Activated naive CD4-positive, alpha-beta T cell treated with anti-CD3 and anti-CD28 coated beads, Interleukin-2, amount 50 U/mL, for 72 hours (primary cell): ENCODE measurements around the gene HINFP. TPM values are rescaled to one million over a fixed set of nuclear protein-coding genes. Genes with fewer than 3 reads are reported as not detected.
"Not testable (repeated sequence)": the region's sequence is repeated elsewhere in the genome, so short reads cannot be mapped to it uniquely, and the experiment has no call there.

ENCODE experiments used
- ATAC-seq, 2 donors: fragments of 150-1000 bp; cut with Tn5 transposase; 2 replicates each; pipeline ENCODE4 v1.10.0; 2021; ENCODE audit warnings: mild to moderate bottlenecking in 2 of 2, moderate library complexity in 2 of 2
- DNase-seq, 2 donors: peaks; one replicate each; pipeline ENCODE4 v3.0.0; 2021 to 2022; ENCODE audit warnings: low spot score in 2 of 2
- H3K27ac Mint-ChIP-seq, 2 donors: one replicate each; pipeline ENCODE4 v1.8.0; 2022; ENCODE audit warnings: mild to moderate bottlenecking in 2 of 2, mixed read lengths in 2 of 2
- H3K36me3 Mint-ChIP-seq, 2 donors: one replicate each; pipeline ENCODE4 v1.8.0; 2022; ENCODE audit warnings: mixed read lengths in 2 of 2
- H3K9me3 Mint-ChIP-seq, 2 donors: one replicate each; pipeline ENCODE4 v1.8.0; 2022; ENCODE audit warnings: mixed read lengths in 2 of 2
- total RNA-seq, 2 donors: library from RNA; stranded (reverse); gene quantifications; one replicate each; pipeline ENCODE4 v1.2.3, GENCODE V29; 2022

The HINFP gene
- total RNA-seq, 2 donors from 2014 or later: 38.0 to 53.3 TPM

DNA sequence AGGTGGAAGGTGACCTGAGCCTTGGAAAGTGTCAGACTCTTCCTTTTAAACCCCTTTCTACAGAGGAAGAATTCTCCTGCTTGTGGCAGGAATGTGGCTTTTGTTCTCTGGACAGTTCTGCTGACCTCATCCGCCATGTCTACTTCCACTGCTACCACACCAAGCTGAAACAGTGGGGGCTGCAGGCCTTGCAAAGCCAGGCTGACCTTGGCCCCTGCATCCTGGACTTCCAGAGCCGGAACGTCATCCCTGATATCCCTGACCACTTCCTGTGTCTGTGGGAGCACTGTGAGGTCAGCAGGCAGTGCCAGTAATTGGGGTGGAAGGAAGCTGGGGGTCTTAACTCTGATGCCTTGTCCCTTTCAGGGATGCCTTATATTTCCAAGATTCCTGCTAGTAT lies 9.3 kb downstream of the HINFP start:
- Mint-ChIP-seq H3K27ac (peak overlapping the region; percentile 5 to 72), H3K36me3 (peaks cover 8 to 22% of the 10 kb centered on the region in 2 donors), H3K9me3 (no peaks in the 10 kb centered on the region)
- no peak for ATAC-seq
- no peak for DNase-seq

- DNase-seq (no peak), ATAC-seq (peak in 1 of 2 donors; percentile 44)
- Mint-ChIP-seq H3K27ac (no peak overlapping the region), H3K36me3 (peaks cover 8 to 19% of the 10 kb centered on the region in 2 donors), H3K9me3 (no peaks in the 10 kb centered on the region)
These were observed 13.1 kb downstream of the HINFP start for GRCh38 chr11:119134389-119134978.

DNA sequence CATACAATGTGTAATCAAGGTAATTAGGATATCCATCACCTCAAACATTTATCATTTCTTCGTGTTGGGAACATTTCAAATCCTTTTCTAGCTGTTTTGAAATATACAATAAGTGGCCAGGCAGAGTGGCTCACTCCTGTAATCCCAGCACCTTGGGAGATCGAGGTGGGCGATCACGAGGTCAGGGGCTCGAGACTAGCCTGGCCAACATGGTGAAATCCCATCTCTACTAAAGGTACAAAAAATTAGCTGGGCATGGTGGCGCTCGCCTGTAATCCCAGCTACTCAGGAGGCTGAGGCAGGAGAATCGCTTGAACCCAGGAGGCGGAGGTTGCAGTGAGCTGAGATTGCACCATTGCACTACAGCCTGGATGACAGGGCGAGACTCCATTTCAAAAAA lies 17.9 kb downstream of the HINFP start:
- H3K36me3 Mint-ChIP-seq, ATAC-seq, H3K9me3 Mint-ChIP-seq, H3K27ac Mint-ChIP-seq, DNase-seq: not testable (repeated sequence)

DNA sequence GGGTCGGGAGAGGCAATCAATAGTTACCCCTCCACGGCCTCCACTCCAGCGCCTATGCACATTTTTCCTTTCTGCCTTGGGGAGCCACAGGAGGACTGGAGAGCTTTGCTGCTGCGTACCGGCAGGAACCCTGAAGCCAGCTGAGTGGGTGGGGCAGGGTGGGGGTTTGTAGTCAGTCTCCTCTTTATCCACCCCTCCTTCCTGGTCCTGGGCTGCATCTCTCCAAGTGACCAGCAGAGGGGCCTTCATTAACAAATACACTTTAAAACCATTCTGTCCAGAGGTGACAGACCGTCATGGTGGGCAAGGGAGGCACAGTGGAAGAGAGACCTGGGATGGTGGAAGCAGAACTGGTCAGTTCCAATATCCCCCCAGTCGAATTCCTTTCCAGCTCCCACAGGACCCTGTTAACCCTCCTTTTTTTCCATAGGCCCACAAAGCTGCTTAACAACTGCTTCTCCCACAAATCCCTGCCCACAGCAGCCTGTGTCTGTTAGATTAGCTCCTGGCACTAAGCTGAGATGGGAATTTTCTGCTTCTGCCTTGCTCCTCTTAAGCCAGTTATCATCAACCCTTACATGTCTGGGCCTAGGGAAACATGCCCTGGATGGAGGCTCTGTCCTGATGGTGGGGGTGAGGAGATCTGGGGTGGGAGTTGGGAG lies 23.6 kb downstream of the HINFP start:
- DNase-seq: no peak
- ATAC-seq: peak; percentile 36 to 66
- Mint-ChIP-seq H3K9me3 (no peaks in the 10 kb centered on the region), H3K36me3 (no peaks in the 10 kb centered on the region), H3K27ac (no peak overlapping the region)

DNA sequence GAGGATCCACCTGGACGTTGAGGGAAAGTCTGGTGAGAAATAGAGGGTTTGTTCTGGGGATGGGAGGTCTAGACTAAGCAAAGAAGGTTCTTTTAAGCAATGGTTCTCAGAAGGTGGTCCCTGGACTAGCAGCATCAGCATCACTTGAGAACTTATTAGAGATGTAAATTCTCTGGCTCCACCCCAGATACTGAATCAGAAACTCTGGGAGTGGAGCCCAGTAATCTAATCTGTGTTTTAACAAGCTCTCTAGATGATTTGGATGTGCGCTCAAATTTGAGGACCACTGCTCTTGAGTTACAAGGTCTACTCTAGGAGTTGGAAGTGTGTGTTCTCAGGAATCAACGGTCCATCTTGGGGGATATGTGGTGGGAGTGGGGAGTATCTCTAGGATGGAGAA lies 24.2 kb downstream of the HINFP start:
- no peak for ATAC-seq
- no peak overlapping the region for H3K27ac Mint-ChIP-seq
- no peaks in the 10 kb centered on the region for H3K9me3 Mint-ChIP-seq
- H3K36me3 Mint-ChIP-seq: no peaks in the 10 kb centered on the region
- DNase-seq: no peak

- H3K27ac Mint-ChIP-seq: no peak overlapping the region
- ATAC-seq: no peak
- no peak for DNase-seq
- no peaks in the 10 kb centered on the region for H3K9me3 Mint-ChIP-seq
- H3K36me3 Mint-ChIP-seq: no peaks in the 10 kb centered on the region
These were observed 26.4 kb downstream of the HINFP start for GRCh38 chr11:119147604-119148333.

DNA sequence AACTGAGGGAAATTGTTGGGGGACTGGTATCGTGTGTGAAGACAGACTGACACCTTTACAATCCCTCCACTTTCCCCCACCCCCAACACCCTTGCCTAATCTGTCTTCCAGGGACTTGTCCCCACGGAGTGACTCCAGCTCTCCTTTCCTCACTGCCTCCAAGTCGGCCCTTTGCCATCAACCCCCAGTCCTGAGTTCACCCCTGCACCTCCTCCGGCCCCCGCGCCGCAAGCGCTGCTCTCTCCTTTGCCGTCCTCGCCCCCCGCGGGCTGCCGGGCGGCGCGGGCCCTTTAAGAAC lies 27.3 kb downstream of the HINFP start:
- no peak overlapping the region for H3K27ac Mint-ChIP-seq
- no peaks in the 10 kb centered on the region for H3K9me3 Mint-ChIP-seq
- ATAC-seq (no peak), DNase-seq (no peak)
- no peaks in the 10 kb centered on the region for H3K36me3 Mint-ChIP-seq

- H3K27ac Mint-ChIP-seq: no peak within 1 kb of the TSS
- no peaks in the 10 kb centered on the region for H3K36me3 Mint-ChIP-seq
- ATAC-seq (peak; percentile 53 to 75), DNase-seq (peak in 1 of 2 donors; percentile 38)
- no peaks in the 10 kb centered on the region for H3K9me3 Mint-ChIP-seq
These were observed 27.8 kb downstream of the HINFP start, which contains the start of gene ABCG4 for GRCh38 chr11:119149018-119149785. Gene ABCG4, plus strand, starts transcription at chr11:119149052. Its CDS starts 914 bp downstream, at chr11:119149966.

DNA sequence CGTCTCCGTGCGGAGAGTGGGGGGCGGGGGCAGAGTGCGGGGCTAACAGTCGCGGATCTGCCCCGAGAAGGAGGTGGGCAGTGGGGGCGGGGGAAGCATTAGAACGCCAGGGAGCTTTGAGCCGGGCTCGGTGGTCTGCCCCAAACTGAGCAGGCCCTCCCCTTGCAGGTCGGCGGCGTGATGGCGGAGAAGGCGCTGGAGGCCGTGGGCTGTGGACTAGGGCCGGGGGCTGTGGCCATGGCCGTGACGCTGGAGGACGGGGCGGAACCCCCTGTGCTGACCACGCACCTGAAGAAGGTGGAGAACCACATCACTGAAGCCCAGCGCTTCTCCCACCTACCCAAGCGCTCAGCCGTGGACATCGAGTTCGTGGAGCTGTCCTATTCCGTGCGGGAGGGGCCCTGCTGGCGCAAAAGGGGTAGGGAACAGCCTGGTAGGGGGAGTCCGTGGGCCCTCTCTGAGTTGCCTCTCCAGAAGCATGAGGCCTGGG lies 28.5 kb downstream of the HINFP start:
- no peaks in the 10 kb centered on the region for H3K36me3 Mint-ChIP-seq
- no peak for ATAC-seq
- H3K9me3 Mint-ChIP-seq: no peaks in the 10 kb centered on the region
- no peak for DNase-seq
- no peak overlapping the region for H3K27ac Mint-ChIP-seq

GRCh38 chr11:119152043-119152442 lies 30.7 kb downstream of the HINFP start:
- Mint-ChIP-seq H3K9me3 (no peaks in the 10 kb centered on the region), H3K36me3 (no peaks in the 10 kb centered on the region), H3K27ac (no peak overlapping the region)

GRCh38 chr11:119152604-119153003 lies 31.2 kb downstream of the HINFP start:
- ATAC-seq (no peak), DNase-seq (no peak)
- H3K9me3 Mint-ChIP-seq: no peaks in the 10 kb centered on the region
- H3K36me3 Mint-ChIP-seq: no peaks in the 10 kb centered on the region
- no peak overlapping the region for H3K27ac Mint-ChIP-seq

More at GRCh38 chr11:119152043-119152442, 30.7 kb downstream of the HINFP start:
- ATAC-seq (no peak), DNase-seq (no peak)

- ATAC-seq (no peak), DNase-seq (no peak)
- H3K36me3 Mint-ChIP-seq: no peaks in the 10 kb centered on the region
These were observed 31.9 kb downstream of the HINFP start for GRCh38 chr11:119153049-119153818.

GRCh38 chr11:119154178-119154577 lies 32.8 kb downstream of the HINFP start:
- Mint-ChIP-seq H3K27ac (no peak overlapping the region), H3K36me3 (no peaks in the 10 kb centered on the region), H3K9me3 (no peaks in the 10 kb centered on the region)
- DNase-seq (no peak), ATAC-seq (no peak)

More at GRCh38 chr11:119153049-119153818, 31.9 kb downstream of the HINFP start:
- Mint-ChIP-seq H3K9me3 (no peaks in the 10 kb centered on the region), H3K27ac (no peak overlapping the region)

DNA sequence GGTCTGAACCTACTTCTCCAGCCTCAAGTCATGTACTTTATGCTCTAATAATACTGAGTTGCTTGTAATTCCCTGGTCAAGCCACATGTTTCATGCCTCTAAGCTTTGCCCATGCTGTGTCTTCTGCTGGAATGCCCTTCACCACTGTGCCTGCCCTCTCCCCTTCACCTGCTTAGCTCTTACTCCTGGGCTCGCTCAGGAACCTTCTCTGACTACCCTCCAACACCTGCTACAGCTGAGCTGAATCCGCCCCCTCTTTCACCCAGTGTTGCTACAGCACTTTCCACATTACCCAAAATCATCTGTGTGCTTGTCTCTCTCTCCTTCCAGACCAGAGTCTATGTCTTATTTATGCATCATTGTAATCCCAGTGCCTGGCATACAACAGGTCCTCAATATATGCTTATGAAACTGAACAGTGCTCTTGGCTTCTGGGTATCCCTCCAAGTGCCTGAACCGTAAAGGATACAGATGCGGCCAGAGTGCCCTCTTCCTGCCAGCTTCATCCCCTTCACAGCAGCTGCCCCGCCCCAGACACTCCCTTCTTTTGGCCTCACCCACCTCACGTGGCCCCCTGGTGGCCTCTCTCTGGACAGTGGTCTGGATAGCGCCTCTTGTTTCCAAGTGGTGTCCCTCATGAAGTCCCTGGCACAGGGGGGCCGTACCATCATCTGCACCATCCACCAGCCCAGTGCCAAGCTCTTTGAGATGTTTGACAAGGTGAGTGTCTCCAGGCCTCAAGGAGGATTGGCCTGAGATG lies 34.5 kb downstream of the HINFP start:
- Mint-ChIP-seq H3K36me3 (no peaks in the 10 kb centered on the region), H3K9me3 (no peaks in the 10 kb centered on the region), H3K27ac (peak overlapping the region; percentile 4 to 16)
- DNase-seq (no peak), ATAC-seq (peak; percentile 13 to 47)

- Mint-ChIP-seq H3K27ac (peak overlapping the region in 1 of 2 donors; percentile 16), H3K9me3 (no peaks in the 10 kb centered on the region), H3K36me3 (no peaks in the 10 kb centered on the region)
- ATAC-seq (no peak), DNase-seq (no peak)
These were observed 35.1 kb downstream of the HINFP start for GRCh38 chr11:119156496-119156895.

- no peak overlapping the region for H3K27ac Mint-ChIP-seq
- DNase-seq (no peak), ATAC-seq (no peak)
- no peaks in the 10 kb centered on the region for H3K9me3 Mint-ChIP-seq
- no peaks in the 10 kb centered on the region for H3K36me3 Mint-ChIP-seq
These were observed 35.7 kb downstream of the HINFP start for GRCh38 chr11:119157063-119157462.
